Activated gamma-delta T cell treated with Interleukin-2 at 50 U/mL for 16 hours (primary cell): ENCODE results near the gene ITIH4.
A peak's percentile ranks its signal among the peaks of the same experiment; 100 is the strongest.

Experiments
- DNase-seq: peaks from one replicate; pipeline ENCODE4 v3.0.0-alpha.2; 2020

ITIH4 gene

DNA sequence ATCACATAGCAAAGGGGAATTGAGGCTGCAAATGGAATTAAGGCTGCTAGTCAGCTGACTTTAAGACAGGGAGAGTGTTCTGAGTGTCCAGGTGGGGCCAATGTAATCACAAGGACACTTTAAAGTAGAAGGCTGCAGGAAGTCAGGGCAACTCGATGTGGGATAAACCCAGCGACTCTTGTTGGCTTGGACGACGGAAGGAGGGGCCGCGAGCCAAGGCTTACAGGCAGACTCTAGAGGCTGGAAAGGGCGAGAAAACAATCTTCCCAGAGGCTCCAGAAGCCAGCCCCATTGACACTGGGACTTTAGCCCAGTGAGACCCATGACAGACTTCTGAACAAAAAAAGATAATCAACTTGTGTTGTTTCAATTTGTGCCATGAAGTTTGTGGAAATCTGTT, 17.3 kb upstream of the ITIH4 start:
- DNase-seq, result no peak

DNA sequence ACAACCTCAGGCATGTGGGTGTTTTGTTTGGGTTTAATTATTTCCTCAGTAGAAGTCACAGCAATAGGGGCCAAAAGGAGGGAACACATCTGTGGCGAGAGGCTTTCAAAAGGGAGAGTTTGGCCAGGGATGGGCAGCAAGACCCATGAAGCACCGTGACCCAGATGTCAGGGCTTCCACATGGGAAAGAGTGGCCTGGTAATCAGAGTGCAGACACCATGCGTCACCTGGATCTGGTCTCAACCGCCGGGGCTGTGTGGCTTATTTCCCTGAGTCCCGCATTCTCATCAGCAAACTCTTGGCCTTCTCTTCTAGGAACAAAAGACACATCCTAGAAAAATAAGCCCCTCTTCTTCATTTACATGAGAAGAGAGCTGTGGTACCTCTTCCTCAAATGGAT, 16.8 kb upstream of the ITIH4 start:
- no peak for DNase-seq

DNA sequence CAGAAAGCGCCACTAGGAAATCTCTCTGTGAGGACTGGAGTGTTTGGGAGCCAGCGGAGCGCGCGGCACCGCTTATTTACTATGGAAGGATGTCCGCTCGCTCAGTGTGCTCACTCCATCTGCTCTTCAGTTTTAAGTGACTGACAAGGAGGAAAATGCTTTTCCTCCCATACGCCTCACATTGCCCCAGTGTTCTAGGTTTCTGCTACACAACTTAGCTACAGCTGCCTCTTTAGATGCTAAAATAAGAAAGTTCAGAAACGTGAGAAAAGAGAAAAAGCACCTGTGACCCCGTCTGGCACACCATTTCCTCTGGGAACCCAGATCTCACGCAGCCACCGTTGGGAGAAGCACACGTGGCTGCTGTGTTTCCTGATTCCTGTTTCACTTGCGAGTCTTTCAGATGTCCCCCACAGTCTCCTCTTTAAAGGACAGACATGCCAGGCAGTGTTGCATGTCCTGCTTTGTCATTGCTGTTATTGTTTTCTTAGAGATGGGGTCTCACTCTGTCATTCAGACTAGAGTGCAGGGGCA, 16.0 kb upstream of the ITIH4 start:
- DNase-seq, result no peak

DNA sequence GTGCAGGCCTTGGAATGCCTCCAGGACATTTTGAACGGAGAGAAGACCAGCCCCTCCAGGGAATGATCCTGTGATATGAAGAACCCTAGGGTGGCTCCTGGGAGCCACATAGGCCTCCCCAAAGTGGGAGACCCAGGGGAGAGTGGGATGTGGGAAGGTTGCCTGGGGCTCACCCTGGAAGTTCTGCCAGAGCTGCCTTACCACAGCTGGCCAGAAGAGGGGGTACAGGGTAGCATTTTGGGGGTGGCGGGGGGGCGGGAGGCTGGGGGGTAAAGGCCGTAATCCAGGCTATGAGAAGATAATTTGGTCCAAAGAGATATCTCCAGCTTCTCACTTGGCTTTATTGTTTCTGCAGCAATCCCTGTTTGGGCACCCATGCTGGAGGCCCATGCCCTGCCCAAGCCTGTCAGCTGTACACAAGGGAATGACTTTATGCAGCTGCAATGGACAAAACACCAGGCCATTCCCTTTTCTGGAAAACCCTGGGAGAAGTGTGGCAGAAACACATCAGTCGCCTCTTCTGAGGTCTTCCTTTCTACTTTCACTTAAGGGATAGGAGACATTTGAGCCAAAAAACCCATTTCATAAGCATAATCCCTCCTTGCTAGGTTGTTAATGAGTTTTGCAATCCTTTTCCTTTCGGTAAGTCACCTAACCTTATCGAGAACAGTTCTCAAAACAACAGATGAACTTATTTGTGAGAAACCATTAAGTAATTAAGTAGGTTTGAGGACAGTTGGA, 15.4 kb upstream of the ITIH4 start:
- no peak for DNase-seq

DNA sequence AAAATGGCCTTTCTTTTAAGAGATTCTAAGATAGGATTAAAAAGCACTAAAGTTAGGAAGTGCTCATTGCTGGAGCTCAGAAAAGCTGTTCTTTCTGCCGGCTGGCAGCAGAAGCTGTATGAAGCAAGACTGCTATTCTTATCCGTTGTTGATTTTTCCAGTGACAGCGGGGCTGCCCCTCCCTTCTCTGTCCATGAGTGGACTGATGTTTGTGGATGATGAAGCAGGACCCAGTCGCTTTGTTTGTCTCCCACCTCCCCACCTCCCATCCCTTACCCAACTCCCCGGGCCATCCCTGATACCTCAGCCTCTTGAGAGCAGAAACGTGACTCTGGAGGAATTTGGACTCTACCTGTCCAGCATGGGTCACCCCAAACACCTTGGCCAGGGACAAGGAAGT, 14.7 kb upstream of the ITIH4 start:
- DNase-seq, result no peak

DNA sequence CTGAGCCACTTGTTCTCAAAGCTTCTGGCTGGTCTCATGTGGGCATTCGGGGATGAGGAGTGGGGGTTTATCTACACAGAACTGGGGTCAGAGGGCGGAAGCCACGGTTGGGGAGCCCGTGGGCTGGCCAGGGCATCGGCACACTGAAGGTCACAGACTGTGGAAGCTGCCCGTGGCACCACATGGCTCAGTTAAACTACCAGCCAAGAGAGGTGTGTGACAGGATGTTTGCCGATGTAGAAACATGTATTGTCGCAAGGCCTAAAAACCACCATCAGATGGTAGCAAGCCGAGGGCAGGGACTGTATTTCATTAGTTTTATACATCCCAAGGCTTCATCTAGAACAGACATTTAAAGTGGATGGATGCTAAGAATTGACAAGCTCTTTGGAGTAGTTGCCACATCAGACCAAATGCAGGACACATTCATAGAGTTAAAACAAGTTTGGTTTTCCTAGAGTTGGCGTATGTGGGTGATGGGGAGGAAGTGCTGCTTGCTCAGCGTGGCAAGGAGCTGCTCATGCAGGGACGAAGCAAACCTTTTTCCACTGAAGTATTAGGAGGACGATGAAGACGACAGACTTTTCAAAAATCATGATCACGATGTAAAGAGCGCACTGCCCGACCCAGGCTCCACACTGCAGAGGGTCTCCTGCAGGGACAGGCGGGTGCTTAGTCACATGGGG, 14.0 kb upstream of the ITIH4 start:
- DNase-seq, result no peak

DNA sequence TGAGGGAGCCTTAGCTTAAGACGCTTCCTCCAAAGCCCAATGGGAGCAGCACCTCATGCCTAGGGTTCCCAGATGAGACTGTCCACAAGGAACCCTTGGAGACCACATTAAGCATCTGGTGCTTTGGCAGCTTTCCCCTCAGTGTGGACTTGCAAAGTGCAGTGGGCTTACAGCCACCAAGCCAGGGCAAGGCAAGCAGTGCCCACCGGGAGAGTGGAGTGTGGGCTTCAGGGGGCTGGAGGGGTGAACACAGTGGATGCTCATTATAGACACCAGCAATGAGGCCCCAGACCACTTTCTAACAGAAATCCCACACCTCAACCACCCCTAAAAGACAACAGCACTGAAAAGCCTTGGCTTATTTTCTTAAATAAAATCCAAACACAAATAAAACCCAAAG, 13.4 kb upstream of the ITIH4 start:
- no peak for DNase-seq

DNA sequence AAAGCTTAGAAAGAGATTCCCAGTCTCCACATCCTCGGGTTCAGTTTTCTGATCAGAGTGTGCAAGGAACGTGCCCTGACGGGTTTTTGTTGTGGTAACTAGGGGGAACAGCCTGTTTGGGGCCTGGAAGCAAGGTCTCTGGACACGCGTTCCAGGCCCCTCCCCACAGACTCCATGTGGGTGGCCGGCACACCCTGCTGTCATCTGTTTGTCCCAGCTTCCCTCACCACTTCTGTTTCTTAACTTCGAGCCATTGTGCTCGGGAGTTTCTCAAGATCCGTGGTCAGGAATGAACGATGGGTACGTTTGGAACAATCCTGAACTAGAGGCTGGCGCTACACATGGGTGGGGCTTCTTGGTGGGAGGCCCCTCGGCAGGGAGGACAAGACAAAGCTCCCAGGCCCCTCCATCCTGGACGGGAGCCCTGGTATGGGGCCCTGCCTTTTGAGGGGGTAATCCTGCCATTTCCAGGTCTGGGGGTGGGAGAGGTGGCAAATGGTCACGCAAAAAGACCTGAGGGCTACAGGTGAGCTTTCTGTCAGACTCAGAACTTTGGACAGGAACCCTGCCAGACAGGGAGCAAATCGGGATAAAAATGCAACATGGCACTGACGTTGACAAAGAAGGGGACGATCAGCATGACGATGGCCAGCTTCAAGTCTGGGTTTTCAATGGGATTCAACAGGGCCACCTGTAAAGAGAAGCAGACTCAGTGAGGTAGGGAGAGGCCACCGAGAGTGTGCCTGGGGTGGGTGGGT, 12.8 kb upstream of the ITIH4 start:
- no peak for DNase-seq

DNA sequence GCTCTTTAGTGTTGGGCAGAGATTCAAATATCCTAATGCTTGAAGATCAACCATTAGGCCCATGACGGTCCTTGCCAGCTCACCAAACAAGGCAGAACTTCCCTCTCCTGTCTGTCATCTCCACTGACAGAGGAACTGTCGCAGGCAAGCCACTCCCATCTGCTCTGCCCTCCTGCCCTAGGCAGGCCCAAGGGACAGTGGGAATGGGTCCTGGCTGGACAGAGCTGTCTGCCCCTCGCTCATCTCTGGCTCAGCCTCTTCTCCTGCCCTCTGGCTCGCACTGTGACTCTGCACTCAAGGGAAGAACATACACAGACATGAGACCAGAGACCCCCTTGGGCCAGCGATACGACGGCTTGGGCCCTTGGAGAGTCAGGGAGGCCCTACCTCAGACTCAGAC, 12.0 kb upstream of the ITIH4 start:
- no peak for DNase-seq

DNA sequence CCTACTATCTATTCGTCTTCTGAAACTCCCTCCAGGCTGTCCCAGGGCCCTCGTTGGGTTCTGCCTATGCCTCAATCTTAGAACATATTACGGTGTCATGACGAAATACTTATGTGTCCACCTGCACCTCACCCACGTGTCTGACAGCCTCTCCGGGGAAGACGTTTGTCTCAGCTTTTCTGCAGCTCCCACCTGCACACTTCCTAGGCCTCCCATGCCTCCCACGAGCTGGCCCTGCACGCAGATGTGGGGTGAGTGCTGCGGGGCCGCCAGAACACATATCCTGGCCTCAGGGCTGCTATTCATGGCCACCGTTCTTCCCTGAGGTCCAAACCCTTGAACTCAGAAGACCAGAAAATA, 11.5 kb upstream of the ITIH4 start:
- no peak for DNase-seq

DNA sequence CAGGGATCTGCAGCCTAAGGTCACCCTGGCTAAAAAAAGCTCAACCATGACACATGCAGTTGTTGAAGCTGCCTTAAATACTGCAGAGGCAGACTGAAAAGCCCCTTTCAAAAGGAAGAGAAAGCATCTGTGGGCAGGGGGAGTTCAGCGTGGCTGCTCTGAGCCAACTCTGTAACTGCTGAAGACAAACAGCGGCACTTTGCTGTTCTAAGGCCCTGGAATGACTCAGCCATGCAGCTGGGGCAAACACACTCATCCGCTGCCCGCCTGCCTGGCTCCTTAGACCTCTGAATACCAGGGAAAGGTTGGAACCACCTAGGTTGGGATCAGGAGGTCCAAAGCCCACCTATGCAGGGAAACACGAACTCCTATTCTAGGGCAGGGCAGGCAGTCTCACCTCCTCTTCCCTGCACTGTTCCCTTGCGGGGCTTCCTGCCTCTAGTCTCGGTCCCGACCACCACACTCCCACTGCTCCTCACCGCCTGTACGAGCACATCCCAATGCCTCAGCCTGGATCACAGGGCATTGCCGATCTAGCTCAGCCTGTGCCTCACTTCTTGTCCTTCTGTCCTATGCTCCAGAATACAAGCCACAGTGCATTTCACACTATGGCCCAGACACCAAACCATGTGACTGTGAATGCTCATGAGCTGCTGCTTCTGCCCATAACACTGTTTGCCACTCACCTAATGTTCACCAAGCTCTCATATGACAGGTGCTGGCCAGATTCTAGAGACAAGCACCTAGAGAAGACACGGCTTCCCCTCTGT, 10.9 kb upstream of the ITIH4 start:
- no peak for DNase-seq

DNA sequence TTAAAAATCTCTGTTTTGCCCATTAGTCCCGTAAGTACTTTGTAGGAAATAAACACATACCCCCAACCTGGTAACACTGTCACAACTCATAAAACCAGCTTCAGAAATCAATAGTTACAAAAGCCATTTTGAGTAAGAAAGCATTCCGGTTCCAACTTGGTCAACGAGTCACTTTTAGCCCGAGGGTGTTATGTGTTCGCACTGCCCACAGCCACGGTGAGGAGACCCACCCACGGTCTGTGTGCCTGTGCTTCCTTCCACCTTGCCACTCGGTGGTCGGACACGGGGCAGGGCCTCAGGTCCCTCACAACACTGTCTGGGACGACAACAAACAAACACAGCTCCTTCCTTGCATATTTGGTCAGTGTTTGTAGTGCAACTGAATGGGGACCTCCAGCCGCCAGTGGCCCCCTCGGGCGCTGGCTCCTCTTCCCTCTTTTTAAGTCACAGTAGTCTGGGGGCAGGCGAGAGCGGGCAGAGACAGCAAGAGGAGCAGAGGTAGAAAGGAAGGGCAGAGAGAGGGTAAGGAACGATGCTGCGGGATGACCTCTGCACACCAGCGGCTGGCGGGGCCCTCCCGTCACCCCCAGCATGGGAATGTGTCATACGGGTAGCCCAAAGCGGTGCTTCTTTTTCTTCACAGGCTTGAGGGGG, 9.5 kb upstream of the ITIH4 start:
- no peak for DNase-seq

DNA sequence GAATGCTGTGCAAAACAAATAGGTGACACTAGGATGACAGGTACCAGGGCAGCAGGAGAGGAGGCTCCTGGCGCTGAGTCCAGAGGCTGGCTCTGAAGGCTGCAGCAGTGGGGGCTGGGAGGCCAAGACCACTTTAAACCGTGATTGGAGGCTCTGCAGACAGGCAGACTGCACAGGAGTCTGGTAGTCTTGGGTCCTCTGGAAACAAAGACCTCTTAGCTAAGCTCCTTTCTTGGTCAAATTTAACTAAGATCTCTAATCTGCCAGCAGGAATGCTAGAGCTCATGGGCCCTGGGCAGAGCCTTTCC, 8.8 kb upstream of the ITIH4 start:
- no peak for DNase-seq

DNA sequence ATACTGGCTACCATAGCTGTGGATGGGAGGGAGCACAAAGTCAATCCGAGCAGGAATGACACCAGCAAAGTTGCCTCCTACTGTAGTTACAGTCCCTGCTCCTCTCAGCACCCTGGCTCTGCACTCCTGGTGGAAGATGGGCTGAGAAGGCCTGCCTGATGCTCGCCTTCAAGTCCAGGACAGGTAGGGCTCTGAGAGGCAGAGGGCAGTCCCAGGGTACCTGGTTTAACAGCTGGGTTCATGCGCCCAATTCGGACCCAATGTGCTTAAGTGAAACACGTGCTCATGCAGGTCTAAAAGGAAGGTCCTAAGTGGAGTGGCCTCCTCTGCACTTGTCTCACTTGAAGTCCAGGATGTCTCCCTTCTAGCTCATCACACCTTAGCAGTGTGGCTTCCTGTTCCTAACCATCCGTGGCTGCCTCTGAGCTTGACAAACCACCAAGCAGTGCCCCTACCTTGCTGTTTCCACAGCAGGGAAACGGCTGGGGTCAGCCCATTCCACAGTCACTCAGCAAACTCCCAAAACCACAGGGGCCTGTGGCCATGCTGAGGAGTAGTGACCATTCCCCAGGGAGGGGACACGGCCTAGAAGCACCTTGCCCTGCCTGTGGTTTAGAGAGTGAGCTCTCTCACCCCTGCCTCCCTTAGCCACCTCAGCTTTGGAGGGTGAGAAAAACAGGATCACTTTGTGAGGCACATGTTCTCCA, 8.2 kb upstream of the ITIH4 start:
- DNase-seq, result peak; percentile 23

DNA sequence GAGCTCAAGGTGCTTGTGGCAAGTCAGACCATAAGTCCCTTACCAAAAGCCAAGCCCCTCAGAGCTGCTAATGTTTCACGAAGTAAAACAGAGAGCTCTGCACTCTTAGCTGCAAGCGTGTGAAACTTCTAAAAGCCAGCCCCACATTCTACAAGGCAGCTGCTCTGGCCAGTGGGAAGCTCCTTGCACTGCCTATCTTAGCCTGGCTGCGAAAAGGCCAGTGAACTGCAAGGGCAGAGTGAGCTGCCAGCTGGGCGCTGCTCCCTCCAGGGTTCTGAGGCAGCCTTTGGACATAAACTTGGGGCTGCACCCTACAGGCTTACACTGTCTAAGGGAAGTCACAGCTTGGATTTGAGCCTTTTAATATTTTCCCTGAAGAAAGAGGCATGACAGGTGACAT, 6.5 kb upstream of the ITIH4 start:
- no peak for DNase-seq

DNA sequence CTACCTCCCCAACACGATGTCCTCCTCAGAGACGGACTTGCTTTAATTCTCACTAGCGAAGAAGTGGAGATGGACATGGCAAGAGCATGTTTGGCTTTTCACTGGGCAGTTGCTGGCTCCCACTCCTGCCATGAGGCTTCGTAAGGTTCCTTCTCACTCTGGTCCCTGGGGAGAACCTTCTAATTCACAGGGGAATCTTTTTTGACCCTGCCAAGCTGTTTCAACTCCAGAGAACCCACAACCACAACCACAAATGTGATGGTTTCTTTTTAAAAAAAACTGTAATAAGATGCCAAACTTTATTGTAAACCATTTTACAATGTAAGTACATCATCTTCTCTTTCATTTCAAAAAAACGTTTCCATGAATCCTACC, 6.0 kb upstream of the ITIH4 start:
- DNase-seq, result no peak

DNA sequence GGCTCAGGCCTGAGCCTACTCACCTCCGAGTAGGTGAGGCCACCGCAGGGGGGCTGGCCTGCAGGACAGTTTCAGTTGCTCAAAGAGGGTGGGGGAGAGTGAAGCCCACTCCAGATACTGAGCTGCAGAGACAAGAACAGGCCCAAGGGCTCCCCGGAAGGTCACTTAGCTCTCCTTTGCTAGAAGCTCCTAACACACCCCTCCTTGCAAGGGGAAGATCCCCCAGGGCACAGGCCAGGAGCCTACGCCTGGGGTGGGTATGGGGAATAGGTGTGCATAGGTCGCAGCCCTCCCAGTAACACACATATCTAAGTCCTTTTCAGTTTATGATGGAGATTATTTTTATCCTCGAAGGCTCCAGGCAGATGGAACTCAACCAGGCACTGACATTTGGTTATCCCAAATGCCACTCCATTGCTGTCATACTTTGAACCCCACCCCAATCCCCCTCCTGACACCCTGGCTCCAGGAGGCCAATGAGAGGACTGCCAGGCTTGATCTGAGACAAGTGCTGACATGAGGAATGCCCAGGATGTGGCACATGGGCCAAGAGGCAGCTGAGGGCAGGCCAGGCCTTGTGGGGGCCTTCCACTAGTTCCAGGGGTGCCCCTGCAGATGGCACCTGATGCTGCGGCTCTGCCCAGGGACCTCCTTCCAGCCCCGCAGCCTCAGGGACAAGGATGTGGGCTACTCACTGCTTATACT, 5.4 kb upstream of the ITIH4 start:
- no peak for DNase-seq

DNA sequence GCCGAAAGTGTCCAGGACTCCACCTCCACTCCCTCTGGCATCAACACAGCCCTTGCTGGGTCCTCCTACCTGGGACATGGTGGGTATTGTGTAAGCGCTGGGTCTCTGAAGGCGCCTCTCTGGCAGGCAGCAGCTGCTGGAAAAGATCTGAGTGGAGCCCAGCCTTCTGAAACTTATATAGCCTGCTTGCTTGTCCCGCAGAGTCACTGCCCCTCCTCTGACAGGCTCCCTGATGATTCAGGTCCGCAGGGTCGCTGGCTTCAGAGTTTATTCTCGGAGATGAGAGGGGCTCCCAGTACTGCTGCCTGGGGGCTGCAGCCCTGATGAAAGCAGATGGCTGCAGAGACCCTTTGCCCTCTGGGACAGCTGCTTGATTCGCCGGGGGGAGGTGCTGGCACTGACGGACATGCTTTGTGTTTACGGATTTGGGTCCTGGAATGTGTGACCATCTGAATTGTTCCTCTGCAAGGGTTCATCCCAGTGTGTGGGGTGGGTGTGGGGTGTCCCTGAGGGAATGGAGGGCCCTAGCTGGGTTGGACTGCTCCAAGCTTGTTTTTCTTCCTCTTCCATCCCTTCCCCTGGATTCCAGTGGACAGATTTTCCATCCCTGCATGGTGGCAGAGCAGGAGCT, 4.5 kb upstream of the ITIH4 start, which contains the start of gene MUSTN1:
Gene MUSTN1, minus strand, starts transcription at position 149 of the 631 bp plus-strand sequence. Its CDS starts 71 bp downstream, at position 78.
- no peak for DNase-seq

DNA sequence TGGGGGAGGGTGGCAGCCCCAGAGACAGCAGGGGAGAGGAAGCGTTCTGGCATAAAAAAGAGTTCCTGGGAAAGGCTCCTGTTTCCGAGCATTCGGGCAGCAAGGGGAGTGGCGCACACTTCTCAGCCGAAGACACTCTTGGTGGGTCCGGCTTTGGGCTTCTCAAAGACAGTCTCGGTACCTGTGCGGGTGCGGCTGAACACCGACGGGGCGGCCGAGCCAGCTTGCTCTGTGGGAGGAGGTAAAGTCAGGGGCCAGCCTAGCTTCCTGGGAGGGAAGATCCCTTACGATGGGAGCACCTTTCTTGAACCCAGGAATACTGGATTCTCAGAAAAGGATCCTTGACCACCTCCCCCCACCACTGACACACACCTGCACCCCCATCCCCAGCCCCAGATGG, 2.7 kb upstream of the ITIH4 start:
- DNase-seq, result no peak

DNA sequence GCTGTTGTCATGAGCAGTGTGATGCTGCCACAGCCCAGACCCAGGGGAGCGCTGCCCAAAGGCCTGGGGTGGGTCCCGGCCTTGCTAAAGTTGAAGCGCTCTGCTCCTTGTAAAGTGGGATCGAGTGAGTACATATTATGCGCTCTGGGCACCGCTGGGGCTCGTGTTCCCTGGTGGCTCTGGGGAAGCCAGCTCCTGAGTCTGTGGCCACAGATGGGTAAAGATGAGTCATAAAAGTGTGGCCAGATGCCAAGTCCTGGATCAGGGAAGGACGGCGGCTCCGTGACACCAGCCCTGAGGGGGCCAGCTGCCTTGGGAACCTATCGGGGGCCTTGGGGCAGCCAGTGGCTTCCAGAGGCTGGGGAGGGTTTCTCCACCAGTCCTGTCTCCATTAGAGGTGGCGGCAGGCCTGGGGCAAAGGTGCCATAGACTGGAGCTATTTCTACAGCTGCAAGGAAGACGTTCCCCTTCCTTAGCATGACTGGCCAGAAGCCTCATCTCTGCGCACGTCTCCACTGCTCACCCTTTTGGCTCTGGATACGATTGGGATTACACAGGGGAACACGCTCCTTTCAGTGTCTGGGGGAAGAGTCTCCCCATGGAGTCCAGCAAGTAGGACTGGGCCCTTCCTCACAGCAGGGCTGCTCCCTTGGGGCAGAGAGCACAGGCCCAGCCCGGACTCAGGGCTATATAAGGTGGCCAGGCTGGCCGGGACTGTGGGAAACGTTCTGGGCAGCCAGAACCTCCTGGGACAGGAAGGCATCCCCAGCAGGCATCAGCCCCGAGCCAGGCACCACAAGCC, 1.2 kb upstream of the ITIH4 start:
- no peak for DNase-seq
